K562 (cell line): Measurements from ENCODE around the gene COMTD1. TPM values are rescaled to one million over a fixed set of nuclear protein-coding genes. Genes with fewer than 3 reads are reported as not detected.
"Not testable (repeated sequence)": the region's sequence is repeated elsewhere in the genome, so short reads cannot be mapped to it uniquely, and the experiment has no call there.

Source experiments
- ATAC-seq: fragments of 200-7000 bp; cut with Tn5 transposase; 3 replicates; pipeline ENCODE4 v1.9.1; 2020; ENCODE audit warnings: moderate library complexity
- BruUV-seq: library from RNA; stranded (reverse); fragments of 400-500 nt; replicated peaks from 2 replicates; lab custom pipeline; 2021; lab: Mats Ljungman, UMichigan
- CTCF ChIA-PET: fragments of 300-600 bp; formaldehyde crosslinking; extraction: SDS; loops from one replicate; lab custom pipeline; 2021; ENCODE audit warnings: low intra/inter-chr PET ratio; lab: Yijun Ruan, JAX
- POLR2A ChIA-PET: fragments of 300-600, 350-650 bp; sonication (Branson Sonifier 250); formaldehyde crosslinking; extraction: SDS; loops from one replicate; lab custom pipeline; 2021; ENCODE audit warnings: antibody characterized with exemption, inconsistent platforms; lab: Yijun Ruan, JAX
- DNase-seq, 4 experiments: peaks; one replicate each; pipeline versions ENCODE4 v3.0.0 to v3.0.0-alpha.2; 2011 to 2018; ENCODE audit warnings: low spot score in 3 of 4, mixed read lengths in 3 of 4; ENCODE audit errors: extremely low read depth in 1 of 4
- FAIRE-seq: peaks from 2 replicates; lab custom pipeline; 2011; peaks lifted over from hg19 to GRCh38; lab: Jason Lieb, UNC
- H2AFZ ChIP-seq: 2 replicates; pipeline ENCODE4 v1.6.0; 2011; ENCODE audit warnings: low read depth, low read length, control low read depth, inconsistent platforms
- H3K27ac ChIP-seq: fragments of 200-600 bp; 3 replicates; pipeline ENCODE4 v1.8.0; 2011; ENCODE audit warnings: low read depth, mild to moderate bottlenecking, control low read depth, inconsistent platforms, low read length, moderate library complexity, mixed read lengths; ENCODE audit errors: extremely low read depth
- H3K27me3 ChIP-seq, 2 experiments: fragments of 300-600 bp in 1 of 2; 2 replicates in 1 of 2; 3 replicates in 1 of 2; pipeline versions ENCODE4 v1.6.0 to v1.8.0; 2011; ENCODE audit warnings: inconsistent platforms in 2 of 2, low read length in 2 of 2, mild to moderate bottlenecking in 1 of 2, mixed read lengths in 1 of 2, moderate library complexity in 1 of 2; ENCODE audit not compliant: control insufficient read depth in 2 of 2, insufficient read depth in 2 of 2
- H3K36me3 ChIP-seq: fragments of 300-600 bp; 3 replicates; pipeline ENCODE4 v1.8.0; 2011; ENCODE audit warnings: mild to moderate bottlenecking, low read length, inconsistent platforms; ENCODE audit not compliant: control insufficient read depth, insufficient read depth
- H3K4me1 ChIP-seq, 2 experiments: fragments of 200-600 bp in 1 of 2; replicated peaks in 1 of 2; 2 replicates in 1 of 2; 3 replicates in 1 of 2; pipeline versions ENCODE4 v1.5.1 to v1.8.0; 2011; ENCODE audit warnings: inconsistent platforms in 2 of 2, low read length in 2 of 2, mild to moderate bottlenecking in 1 of 2, mixed read lengths in 1 of 2, moderate library complexity in 1 of 2; ENCODE audit not compliant: control insufficient read depth in 2 of 2, insufficient read depth in 2 of 2
- H3K4me2 ChIP-seq: 2 replicates; pipeline ENCODE4 v1.6.1; 2011; ENCODE audit warnings: low read length, control low read depth, inconsistent platforms, mixed read lengths; ENCODE audit not compliant: insufficient read depth
- H3K4me3 ChIP-seq: fragments of 200-600 bp; sonication (generic), shearing (Covaris generic); 2 replicates; pipeline ENCODE4 v1.5.1; 2016; ENCODE audit warnings: control low read depth, inconsistent platforms
- H3K79me2 ChIP-seq: fragments of 200-600 bp; 3 replicates; pipeline ENCODE4 v1.8.0; 2011; ENCODE audit warnings: low read length, inconsistent platforms; ENCODE audit not compliant: control insufficient read depth, insufficient read depth
- H3K9ac ChIP-seq, 2 experiments: 2 replicates each; pipeline versions ENCODE4 v1.6.0 to v1.6.1; 2011; ENCODE audit warnings: low read depth in 2 of 2, low read length in 2 of 2, control low read depth in 1 of 2, inconsistent platforms in 1 of 2, mild to moderate bottlenecking in 1 of 2, mixed read lengths in 1 of 2; ENCODE audit not compliant: insufficient read depth in 1 of 2
- H3K9me1 ChIP-seq: one replicate; pipeline ENCODE4 v1.6.0; 2011; ENCODE audit warnings: inconsistent platforms, mild to moderate bottlenecking, low read length, moderate library complexity; ENCODE audit not compliant: control insufficient read depth, insufficient read depth
- H3K9me3 ChIP-seq: replicated peaks from 2 replicates; pipeline ENCODE4 v1.5.1; 2011; ENCODE audit warnings: low read depth, low read length, inconsistent platforms; ENCODE audit not compliant: control insufficient read depth, insufficient read depth
- H4K20me1 ChIP-seq: replicated peaks from 2 replicates; pipeline ENCODE4 v1.6.1; 2011; ENCODE audit warnings: low read length, inconsistent platforms, mixed read lengths; ENCODE audit not compliant: control insufficient read depth, insufficient read depth
- EP300 ChIP-seq: IDR thresholded peaks from 2 replicates; pipeline ENCODE4 v1.6.1; 2012; ENCODE audit warnings: low read length, improper control_type of control experiment
- HNRNPLL ChIP-seq: fragments of 200-400 bp; formaldehyde crosslinking; IDR thresholded peaks from 2 replicates; pipeline ENCODE4 v1.6.1; 2017; ENCODE audit warnings: low read length, low read depth, mild to moderate bottlenecking; ENCODE audit not compliant: poor library complexity, severe bottlenecking
- KDM1A ChIP-seq, 2 experiments: fragments of 450-650 bp; IDR thresholded peaks; 2 replicates each; pipeline ENCODE4 v1.6.1; 2016; ENCODE audit warnings: mild to moderate bottlenecking in 2 of 2
- PHF8 ChIP-seq: fragments of 200-600 bp; sonication (generic); IDR thresholded peaks from 2 replicates; pipeline ENCODE4 v1.6.1; 2012; ENCODE audit warnings: mixed run types, mild to moderate bottlenecking, inconsistent platforms, low read length, moderate library complexity, borderline replicate concordance
- RCOR1 ChIP-seq, 2 experiments: IDR thresholded peaks; 2 replicates each; pipeline ENCODE4 v1.6.1; 2012; ENCODE audit warnings: low read depth in 2 of 2, low read length in 2 of 2, borderline replicate concordance in 1 of 2, improper control_type of control experiment in 1 of 2
- SP2 ChIP-seq: IDR thresholded peaks from 2 replicates; pipeline ENCODE4 v1.6.1; 2011; ENCODE audit warnings: mild to moderate bottlenecking, low read depth, low read length, moderate library complexity; ENCODE audit not compliant: poor library complexity, severe bottlenecking; ENCODE audit errors: extremely low read depth
- TEAD4 ChIP-seq, 2 experiments: sonication (generic) in 1 of 2; formaldehyde crosslinking in 1 of 2; IDR thresholded peaks; 2 replicates each; pipeline versions ENCODE4 v1.6.1 to v1.8.0; 2012 to 2022; ENCODE audit warnings: borderline replicate concordance in 1 of 2, inconsistent platforms in 1 of 2, low read length in 1 of 2, mild to moderate bottlenecking in 1 of 2, missing genetic modification reagents in 1 of 2
- ZBTB7A ChIP-seq: IDR thresholded peaks from 2 replicates; pipeline ENCODE4 v1.6.1; 2011; ENCODE audit warnings: low read depth, mild to moderate bottlenecking, low read length, moderate library complexity, borderline replicate concordance; ENCODE audit not compliant: control insufficient read depth
- ZNF146 ChIP-seq: IDR thresholded peaks from one replicate; pipeline ENCODE4 v1.6.1; 2018; ENCODE audit warnings: missing compliant biosample characterization; ENCODE audit not compliant: unreplicated experiment
- ZNF316 ChIP-seq: fragments of 450-650 bp; IDR thresholded peaks from 2 replicates; pipeline ENCODE4 v1.6.1; 2016
- ZNF589 ChIP-seq: fragments of 200-800 bp; sonication (Bioruptor generic); IDR thresholded peaks from 2 replicates; pipeline ENCODE4 v1.6.1; 2016; ENCODE audit warnings: low read depth, missing genetic modification characterization, missing compliant biosample characterization
- ZNF699 ChIP-seq: fragments of 250-450 bp; sonication (Bioruptor Pico); IDR thresholded peaks from 2 replicates; pipeline ENCODE4 v1.8.0; 2021; ENCODE audit warnings: mild to moderate bottlenecking, moderate library complexity; ENCODE audit not compliant: insufficient replicate concordance
- WGBS: fragments of 100-300 bp; shearing (Covaris generic); methylation state at CpG from one replicate; pipeline ENCODE4 v1.1.6; 2016; ENCODE audit warnings: low coverage, mixed read lengths; ENCODE audit not compliant: insufficient coverage; ENCODE audit errors: missing lambda C conversion rate; 5-methylcytosine and 5-hydroxymethylcytosine counted together
- in situ Hi-C: fragments of 300-500 bp; cut with MboI; formaldehyde crosslinking; loops from 4 replicates; pipeline ENCODE4 v1.15.0; 2018; ENCODE audit warnings: inconsistent platforms, mixed read lengths
- intact Hi-C: fragments of 100-400 bp; cut with micrococcal nuclease; formaldehyde crosslinking; loops from 2 replicates; pipeline ENCODE4 v1.14.2; 2022
- polyA plus RNA-seq, 8 experiments: library from polyadenylated mRNA; depleted of rRNA in 4 of 8; stranded (reverse) in 5 of 8; unstranded in 3 of 8; fragments of >200 nt; fragmentation: Nextera tagmentation in 2 of 8; fragmentation: Illumina TruSeq in 1 of 8; extraction: Ambion mirVana in 2 of 8; extraction: Trizol in 1 of 8; gene quantifications; 2 replicates each; pipeline versions ENCODE4 v1.2.1 to v1.2.3, GENCODE V29; 2011 to 2014; ENCODE audit warnings: inconsistent platforms in 1 of 8, missing spikeins in 1 of 8
- total RNA-seq, 7 experiments: library from RNA; depleted of rRNA in 6 of 7; stranded (reverse); fragments of >200 nt in 6 of 7; fragmentation: Illumina TruSeq in 2 of 7; extraction: Trizol in 2 of 7; gene quantifications; 2 replicates each; pipeline versions ENCODE4 v1.2.1 to v1.2.3, GENCODE V29; 2011 to 2021; ENCODE audit warnings: low replicate concordance in 1 of 7
- TF ChIP-seq, protein P1 (sequence below): sonication (generic); IDR thresholded peaks from 2 replicates; pipeline ENCODE4 v1.6.1; 2016

COMTD1 gene
- total and polyA plus RNA-seq, 9 of the 15 experiments (the other 6 are each of a cell fraction or from before 2014, with no cell fraction given) = 0.41 to 112 (median 13.7) TPM

- H3K9me1 ChIP-seq, intact Hi-C loops, in situ Hi-C loops, H4K20me1 ChIP-seq, FAIRE-seq, H2AFZ ChIP-seq, H3K9me3 ChIP-seq, H3K27ac ChIP-seq, H3K79me2 ChIP-seq, DNase-seq, H3K27me3 ChIP-seq, H3K4me2 ChIP-seq, BruUV-seq, H3K36me3 ChIP-seq, H3K4me3 ChIP-seq, CTCF ChIA-PET, H3K9ac ChIP-seq, ATAC-seq: not testable (repeated sequence)
- POLR2A ChIA-PET = interaction anchor here (1.5 to 1.7 kb wide), 2 partner anchors 10 to 33 kb away, joined by 5 to 15 read pairs; partner anchors contain the start of gene VDAC2
- TF ChIP-seq ZNF316 = peak; percentile 55
- 53% methylated on average over 6 of the region's 6 CpGs for WGBS
- H3K4me1 ChIP-seq = peaks cover 13 to 23% of the 10 kb centered on the region in 2 experiments; a peak in 4 of 5 replicates
Measured at GRCh38 chr10:75199949-75200348, 35.8 kb downstream of the COMTD1 start.

DNA sequence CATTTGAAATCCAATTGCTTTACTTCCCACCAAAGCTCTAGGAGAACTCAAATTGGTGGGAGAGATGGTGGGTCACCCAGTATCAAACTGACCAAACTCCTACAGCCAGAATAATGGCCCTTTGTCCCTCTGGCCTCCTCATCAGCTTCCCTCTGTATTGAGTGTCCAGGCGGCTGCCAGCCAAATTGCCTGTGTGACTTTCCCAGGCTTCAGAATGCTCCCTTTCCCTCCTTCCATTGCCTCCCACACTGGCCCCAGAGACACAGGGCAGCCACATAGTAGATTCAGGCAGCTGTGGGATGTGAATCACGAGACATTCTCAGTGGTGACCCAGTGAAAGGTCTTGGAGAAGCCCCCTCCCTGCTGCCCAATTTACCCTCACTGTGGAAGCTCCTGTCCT is 37.9 kb downstream of the COMTD1 start:
- Histone ChIP-seq H3K79me2 (no peaks in the 10 kb centered on the region), H3K4me2 (no peak overlapping the region), H3K9me1 (no peaks in the 10 kb centered on the region), H3K9me3 (no peaks in the 10 kb centered on the region), H3K9ac (peak overlapping the region in 1 of 2 experiments; percentile 62; a peak in 2 of 4 replicates), H3K4me3 (no peak overlapping the region), H3K27ac (no peak overlapping the region), H3K27me3 (no peaks in the 10 kb centered on the region), H2AFZ (no peak overlapping the region), H3K4me1 (peaks cover 17 to 21% of the 10 kb centered on the region in 2 experiments; a peak in 4 of 5 replicates), H4K20me1 (no peaks in the 10 kb centered on the region), H3K36me3 (no peaks in the 10 kb centered on the region)
- no peak for FAIRE-seq
- ATAC-seq = no peak
- ChIA-PET CTCF (no interaction called here), POLR2A (interaction anchor here (1.2 to 6.8 kb wide), 5 partner anchors 8 to 34 kb away, joined by 3 to 74 read pairs (median 4); partner anchors contain the start of gene VDAC2)
- in situ Hi-C loops = no loop called here
- 55% methylated on average over 2 of the region's 2 CpGs for WGBS
- DNase-seq = no peak
- no TSS peak for BruUV-seq
- intact Hi-C loops = no loop called here
- TF ChIP-seq KDM1A (IDR thresholded peaks at IDR 0.05) (no peak), RCOR1 (IDR thresholded peaks at IDR 0.05; ENCODE audit: borderline replicate concordance in 1 of 2, low read depth in 2 of 2, low read length in 2 of 2) (no peak), ZBTB7A (no peak), HNRNPLL (no peak), TEAD4 (IDR thresholded peaks at IDR 0.05; ENCODE audit: low read length) (no peak), TEAD4 (CRISPR knock-in tag; IDR thresholded peaks at IDR 0.05; ENCODE audit: borderline replicate concordance) (no peak), EP300 (no peak), SP2 (no peak), ZNF589 (CRISPR knock-in tag) (no peak), ZNF699 (CRISPR knock-in tag) (no peak), ZNF146 (CRISPR knock-in tag) (no peak), PHF8 (no peak)
- TF ChIP-seq, protein P1, sequence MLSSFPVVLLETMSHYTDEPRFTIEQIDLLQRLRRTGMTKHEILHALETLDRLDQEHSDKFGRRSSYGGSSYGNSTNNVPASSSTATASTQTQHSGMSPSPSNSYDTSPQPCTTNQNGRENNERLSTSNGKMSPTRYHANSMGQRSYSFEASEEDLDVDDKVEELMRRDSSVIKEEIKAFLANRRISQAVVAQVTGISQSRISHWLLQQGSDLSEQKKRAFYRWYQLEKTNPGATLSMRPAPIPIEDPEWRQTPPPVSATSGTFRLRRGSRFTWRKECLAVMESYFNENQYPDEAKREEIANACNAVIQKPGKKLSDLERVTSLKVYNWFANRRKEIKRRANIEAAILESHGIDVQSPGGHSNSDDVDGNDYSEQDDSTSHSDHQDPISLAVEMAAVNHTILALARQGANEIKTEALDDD = no peak
